Measurements from ENCODE around the gene REEP5. TPM values are rescaled to one million over a fixed set of nuclear protein-coding genes. Genes with fewer than 3 reads are reported as not detected.

The REEP5 gene
- total and polyA plus RNA-seq, 2 of the 8 experiments (the other 6 are each of a cell fraction or from before 2014, with no cell fraction given), result 58.3 to 94.3 TPM

GRCh38 chr5:112921833-112922817, at the start of gene REEP5 (continued):
- no peak for TF ChIP-seq EZH2 (IDR thresholded peaks at IDR 0.05; ENCODE audit: low read depth, low read length, severe bottlenecking)
- no peak for TF ChIP-seq CEBPB (IDR thresholded peaks at IDR 0.05; ENCODE audit: low read depth, low read length)
- no peak for TF ChIP-seq GABPA (IDR thresholded peaks at IDR 0.05; ENCODE audit: borderline replicate concordance, insufficient read depth, low read length)
- TF ChIP-seq BCL11A (IDR thresholded peaks at IDR 0.05; ENCODE audit: low read depth in 2 of 2, low read length in 2 of 2), result no peak
- TF ChIP-seq SAP30 (IDR thresholded peaks at IDR 0.05; ENCODE audit: insufficient read depth, insufficient replicate concordance, low read length), result no peak
- no peak for TF ChIP-seq BRCA1 (IDR thresholded peaks at IDR 0.05; ENCODE audit: low read depth, low read length)
- TF ChIP-seq HDAC6 (IDR thresholded peaks at IDR 0.05; ENCODE audit: low read depth, low read length), result no peak
- 0 out of 2 replicates have a peak, but pooled peaks have one; percentile 49 for TF ChIP-seq POU5F1 (IDR thresholded peaks at IDR 0.05; ENCODE audit: low read depth, low read length)
- peak; percentile 86 for TF ChIP-seq BACH1 (IDR thresholded peaks at IDR 0.05; ENCODE audit: low read length)
- peak; percentile 20 to 84 for TF ChIP-seq POLR2A (IDR thresholded peaks at IDR 0.05; ENCODE audit: control extremely low read depth in 1 of 2, low read depth in 2 of 2, low read length in 2 of 2)
- peak; percentile 80 to 90 (median 87) for TF ChIP-seq CTCF (IDR thresholded peaks at IDR 0.05; ENCODE audit: control extremely low read depth in 1 of 3, insufficient read depth in 1 of 3, low read depth in 1 of 3, low read length in 3 of 3)
- peak; percentile 25; the same call in 1 of the 2 replicates for TF ChIP-seq CREB1 (IDR thresholded peaks at IDR 0.05)
- TF ChIP-seq SIN3A (conservative IDR thresholded peaks at IDR 0.05 in 1 of 2, IDR thresholded peaks at IDR 0.05 in 1 of 2; ENCODE audit: low read depth in 1 of 2, low read length in 2 of 2), result no peak; a peak in 1 of 4 replicates
